ENCODE results near the gene UNC5C. TPM values are rescaled to one million over a fixed set of nuclear protein-coding genes. Genes with fewer than 3 reads are reported as not detected.

UNC5C gene
- total and polyA plus RNA-seq, 2 of the 4 experiments (the other 2 are of a cell fraction) = under 0.01 TPM

DNA sequence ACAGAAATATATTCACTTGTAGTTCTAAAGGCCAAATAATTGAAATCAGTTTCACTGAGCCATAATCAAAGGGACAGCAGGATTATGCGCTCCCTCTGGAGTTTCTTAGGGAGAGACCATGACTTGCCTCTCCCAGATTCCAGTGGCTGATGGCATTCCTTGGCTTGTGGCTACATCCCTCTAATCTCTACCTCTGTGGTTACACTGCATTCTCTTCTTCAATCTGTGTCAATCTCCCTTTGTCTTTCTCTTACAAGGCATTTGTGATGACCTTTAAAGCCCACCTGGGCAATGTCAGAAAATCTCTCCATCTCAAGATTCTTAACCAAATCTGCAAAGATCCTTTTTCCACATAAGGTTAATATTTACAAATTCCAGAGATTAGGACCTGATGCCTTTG, 260.2 kb downstream of the UNC5C start:
- ChIA-PET POLR2A (ENCODE audit: unreplicated experiment) (no interaction called here), CTCF (no interaction called here)
- Histone ChIP-seq H3K79me1 (ENCODE audit: low read depth in 1 of 2, low read length in 2 of 2) (no peaks in the 10 kb centered on the region), H3K27me3 (ENCODE audit: control insufficient read depth, insufficient read depth, low read length) (no peaks in the 10 kb centered on the region), H4K91ac (ENCODE audit: insufficient read depth, low read depth, low read length) (no peak overlapping the region), H2AK9ac (replicated peaks; ENCODE audit: low read depth, low read length, poor library complexity) (no peak overlapping the region), H4K8ac (ENCODE audit: low read depth in 2 of 2, low read length in 2 of 2) (no peak overlapping the region), H3K4me2 (ENCODE audit: low read depth, low read length) (no peak overlapping the region), H3K9ac (ENCODE audit: low read depth, low read length) (no peak overlapping the region), H3K27ac (ENCODE audit: insufficient read depth, low read length) (no peak overlapping the region), H3K23ac (ENCODE audit: low read depth, low read length) (no peak overlapping the region), H3K56ac (ENCODE audit: extremely low read depth, insufficient read depth, low read length) (no peak overlapping the region), H4K5ac (ENCODE audit: low read depth, low read length) (no peak overlapping the region), H2BK20ac (ENCODE audit: low read depth, low read length) (no peak overlapping the region), H3K4ac (ENCODE audit: low read depth, low read length) (no peak overlapping the region), H3K14ac (replicated peaks; ENCODE audit: low read depth, low read length) (no peak overlapping the region), H2BK5ac (ENCODE audit: low read depth, low read length, poor library complexity, severe bottlenecking) (no peak overlapping the region), H2BK120ac (ENCODE audit: low read depth, low read length) (no peak overlapping the region), H3K18ac (ENCODE audit: low read depth, low read length) (no peak overlapping the region), H3K4me3 (ENCODE audit: insufficient read depth, low read depth, low read length) (no peak overlapping the region), H3K4me1 (ENCODE audit: control insufficient read depth, insufficient read depth, low read length) (no peaks in the 10 kb centered on the region), H3K9me1 (ENCODE audit: insufficient read depth, low read length) (no peaks in the 10 kb centered on the region), H2BK15ac (ENCODE audit: low read depth, low read length) (no peak overlapping the region), H4K20me1 (ENCODE audit: insufficient read depth, low read length) (no peaks in the 10 kb centered on the region), H3K36me3 (ENCODE audit: control insufficient read depth, insufficient read depth, low read length) (no peaks in the 10 kb centered on the region), H2AK5ac (ENCODE audit: low read depth, low read length) (no peak overlapping the region), H3K9me3 (ENCODE audit: control insufficient read depth, insufficient read depth, low read length) (no peaks in the 10 kb centered on the region), H2AFZ (replicated peaks; ENCODE audit: low read length, poor library complexity) (no peak overlapping the region)
- intact Hi-C loops (cut with micrococcal nuclease) = no loop called here
- dilution Hi-C loops (cut with HindIII; ENCODE audit: low sequenced_read_pairs, unreplicated experiment) = no loop called here
- TF ChIP-seq, protein P1, sequence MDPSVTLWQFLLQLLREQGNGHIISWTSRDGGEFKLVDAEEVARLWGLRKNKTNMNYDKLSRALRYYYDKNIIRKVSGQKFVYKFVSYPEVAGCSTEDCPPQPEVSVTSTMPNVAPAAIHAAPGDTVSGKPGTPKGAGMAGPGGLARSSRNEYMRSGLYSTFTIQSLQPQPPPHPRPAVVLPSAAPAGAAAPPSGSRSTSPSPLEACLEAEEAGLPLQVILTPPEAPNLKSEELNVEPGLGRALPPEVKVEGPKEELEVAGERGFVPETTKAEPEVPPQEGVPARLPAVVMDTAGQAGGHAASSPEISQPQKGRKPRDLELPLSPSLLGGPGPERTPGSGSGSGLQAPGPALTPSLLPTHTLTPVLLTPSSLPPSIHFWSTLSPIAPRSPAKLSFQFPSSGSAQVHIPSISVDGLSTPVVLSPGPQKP (IDR thresholded peaks at IDR 0.05; ENCODE audit: borderline replicate concordance, low read depth, low read length) = no peak
- TF ChIP-seq, protein P2, sequence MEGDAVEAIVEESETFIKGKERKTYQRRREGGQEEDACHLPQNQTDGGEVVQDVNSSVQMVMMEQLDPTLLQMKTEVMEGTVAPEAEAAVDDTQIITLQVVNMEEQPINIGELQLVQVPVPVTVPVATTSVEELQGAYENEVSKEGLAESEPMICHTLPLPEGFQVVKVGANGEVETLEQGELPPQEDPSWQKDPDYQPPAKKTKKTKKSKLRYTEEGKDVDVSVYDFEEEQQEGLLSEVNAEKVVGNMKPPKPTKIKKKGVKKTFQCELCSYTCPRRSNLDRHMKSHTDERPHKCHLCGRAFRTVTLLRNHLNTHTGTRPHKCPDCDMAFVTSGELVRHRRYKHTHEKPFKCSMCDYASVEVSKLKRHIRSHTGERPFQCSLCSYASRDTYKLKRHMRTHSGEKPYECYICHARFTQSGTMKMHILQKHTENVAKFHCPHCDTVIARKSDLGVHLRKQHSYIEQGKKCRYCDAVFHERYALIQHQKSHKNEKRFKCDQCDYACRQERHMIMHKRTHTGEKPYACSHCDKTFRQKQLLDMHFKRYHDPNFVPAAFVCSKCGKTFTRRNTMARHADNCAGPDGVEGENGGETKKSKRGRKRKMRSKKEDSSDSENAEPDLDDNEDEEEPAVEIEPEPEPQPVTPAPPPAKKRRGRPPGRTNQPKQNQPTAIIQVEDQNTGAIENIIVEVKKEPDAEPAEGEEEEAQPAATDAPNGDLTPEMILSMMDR (conservative IDR thresholded peaks at IDR 0.05; ENCODE audit: low read depth, low read length) = no peak
- TF ChIP-seq CEBPB (IDR thresholded peaks at IDR 0.05; ENCODE audit: low read depth, low read length) (no peak), MAFK (IDR thresholded peaks at IDR 0.05; ENCODE audit: low read depth, low read length) (no peak), RAD21 (IDR thresholded peaks at IDR 0.05; ENCODE audit: low read length) (no peak), BHLHE40 (IDR thresholded peaks at IDR 0.05; ENCODE audit: low read depth, low read length) (no peak), FOS (IDR thresholded peaks at IDR 0.05; ENCODE audit: low read depth, low read length) (no peak), CHD1 (IDR thresholded peaks at IDR 0.05; ENCODE audit: low read depth, low read length) (no peak), MAZ (IDR thresholded peaks at IDR 0.05; ENCODE audit: borderline replicate concordance, low read depth, low read length) (no peak), RFX5 (IDR thresholded peaks at IDR 0.05; ENCODE audit: low read depth, low read length) (no peak), NFE2L2 (IDR thresholded peaks at IDR 0.05; ENCODE audit: low read depth, low read length) (no peak), RCOR1 (IDR thresholded peaks at IDR 0.05; ENCODE audit: insufficient replicate concordance, low read length) (no peak), POLR2A (IDR thresholded peaks at IDR 0.05; ENCODE audit: low read depth, low read length) (no peak), MXI1 (IDR thresholded peaks at IDR 0.05; ENCODE audit: borderline replicate concordance, low read depth, low read length) (no peak), SMC3 (IDR thresholded peaks at IDR 0.05; ENCODE audit: low read depth, low read length) (no peak)
- TF ChIP-seq, protein P3, sequence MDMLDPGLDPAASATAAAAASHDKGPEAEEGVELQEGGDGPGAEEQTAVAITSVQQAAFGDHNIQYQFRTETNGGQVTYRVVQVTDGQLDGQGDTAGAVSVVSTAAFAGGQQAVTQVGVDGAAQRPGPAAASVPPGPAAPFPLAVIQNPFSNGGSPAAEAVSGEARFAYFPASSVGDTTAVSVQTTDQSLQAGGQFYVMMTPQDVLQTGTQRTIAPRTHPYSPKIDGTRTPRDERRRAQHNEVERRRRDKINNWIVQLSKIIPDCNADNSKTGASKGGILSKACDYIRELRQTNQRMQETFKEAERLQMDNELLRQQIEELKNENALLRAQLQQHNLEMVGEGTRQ (IDR thresholded peaks at IDR 0.05; ENCODE audit: low read depth, low read length) = no peak
- ATAC-seq (ENCODE audit: low read depth) (no peak), DNase-seq (no peak)
- BruUV-seq (replicated peaks) = no TSS peak
- no CpG with 5 or more reads among the region's 1 CpG for WGBS, 2 experiments (ENCODE audit: extremely low coverage in 2 of 2, insufficient read length in 1 of 2)
- in situ Hi-C loops (cut with MboI; ENCODE audit: low sequenced_read_pairs) = no loop called here
